NAMALWA (cell line): ENCODE results near the gene OR2A14.
A peak's percentile ranks its signal among the peaks of the same experiment; 100 is the strongest.
"Not testable (repeated sequence)": the region's sequence is repeated elsewhere in the genome, so short reads cannot be mapped to it uniquely, and the experiment has no call there.

Source experiments
- DNase-seq: peaks from one replicate; pipeline ENCODE4 v3.0.0-alpha.2; 2015; ENCODE audit warnings: low spot score

OR2A14 gene, protein sequence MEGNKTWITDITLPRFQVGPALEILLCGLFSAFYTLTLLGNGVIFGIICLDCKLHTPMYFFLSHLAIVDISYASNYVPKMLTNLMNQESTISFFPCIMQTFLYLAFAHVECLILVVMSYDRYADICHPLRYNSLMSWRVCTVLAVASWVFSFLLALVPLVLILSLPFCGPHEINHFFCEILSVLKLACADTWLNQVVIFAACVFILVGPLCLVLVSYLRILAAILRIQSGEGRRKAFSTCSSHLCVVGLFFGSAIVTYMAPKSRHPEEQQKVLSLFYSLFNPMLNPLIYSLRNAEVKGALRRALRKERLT

DNA sequence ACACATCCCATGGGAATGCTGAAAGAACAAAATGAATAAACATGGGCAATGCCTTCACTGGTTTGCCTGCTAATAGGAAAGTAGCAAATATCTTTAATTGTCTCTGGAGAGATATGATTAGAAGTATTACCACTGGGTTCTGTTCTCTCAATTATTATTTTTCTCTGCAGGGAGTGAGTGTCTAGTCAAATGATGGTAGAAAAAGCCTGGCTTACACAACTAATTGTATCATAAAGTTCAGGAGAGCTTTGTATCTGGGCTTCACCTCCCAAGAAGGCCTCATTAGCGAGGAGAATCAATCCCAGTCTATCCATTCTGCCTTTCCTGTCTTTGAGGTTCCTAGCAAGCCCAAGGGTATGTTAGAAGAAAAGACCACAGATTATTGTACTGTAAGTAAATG lies at the start of gene OR2A14:
Gene OR2A14, plus strand, starts transcription at position 301 of the 400 bp plus-strand sequence. CDS start 5,937 bp downstream, outside the sequence.
- DNase-seq: no peak

DNA sequence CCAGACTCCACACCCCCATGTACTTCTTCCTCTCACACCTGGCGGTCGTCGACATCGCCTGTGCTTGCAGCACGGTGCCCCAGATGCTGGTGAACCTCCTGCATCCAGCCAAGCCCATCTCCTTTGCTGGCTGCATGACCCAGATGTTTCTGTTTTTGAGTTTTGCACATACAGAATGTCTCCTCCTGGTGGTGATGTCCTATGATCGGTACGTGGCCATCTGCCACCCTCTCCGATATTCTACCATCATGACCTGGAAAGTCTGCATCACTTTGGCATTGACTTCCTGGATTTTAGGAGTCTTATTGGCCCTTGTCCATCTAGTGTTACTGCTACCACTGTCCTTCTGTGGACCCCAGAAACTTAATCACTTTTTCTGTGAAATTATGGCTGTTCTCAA lies 48.6 kb upstream of the OR2A14 start:
- DNase-seq: peak; percentile 9

DNA sequence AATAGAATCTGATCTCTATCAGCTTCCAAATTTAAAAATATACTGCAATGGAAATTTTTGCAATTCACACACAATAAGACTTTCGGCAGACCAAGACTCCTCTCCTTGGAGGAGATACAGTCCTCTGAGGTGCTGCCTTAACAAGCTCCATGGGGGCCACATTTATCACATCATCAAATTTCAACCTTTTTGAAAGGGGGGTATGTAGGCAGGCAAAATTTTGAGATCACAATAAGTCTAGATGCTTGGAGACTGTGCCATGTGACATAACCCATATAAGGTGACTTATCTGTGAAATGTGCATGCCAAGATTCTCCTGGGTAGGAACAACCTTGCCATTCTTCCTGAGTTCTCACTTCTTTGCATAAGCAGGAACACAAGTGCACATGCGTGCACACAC lies 37.0 kb upstream of the OR2A14 start, which contains the start of gene OR2A12:
Gene OR2A12, plus strand, starts transcription at position 301 of the 400 bp plus-strand sequence. CDS start 8,830 bp downstream, outside the sequence.
- DNase-seq: no peak

DNA sequence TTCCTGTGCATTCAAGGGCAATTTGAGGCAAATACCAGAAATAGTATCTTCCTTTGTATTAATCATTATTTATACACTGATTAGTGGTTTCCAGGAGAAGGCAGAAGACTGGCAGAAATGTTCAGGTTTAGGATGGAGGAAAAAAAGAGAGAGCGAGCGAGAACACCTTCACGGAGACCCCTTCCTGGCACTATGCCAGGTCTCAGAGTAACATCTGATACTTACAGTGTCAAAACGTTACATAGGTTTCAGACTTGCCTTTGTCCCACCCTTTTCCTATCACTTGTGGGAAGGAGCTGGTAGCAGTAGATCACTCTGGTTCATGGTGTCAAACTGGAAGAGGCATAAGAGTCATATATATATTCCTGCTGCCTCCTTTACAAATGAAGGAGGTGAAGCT lies 36.2 kb upstream of the OR2A14 start:
- DNase-seq: no peak

DNA sequence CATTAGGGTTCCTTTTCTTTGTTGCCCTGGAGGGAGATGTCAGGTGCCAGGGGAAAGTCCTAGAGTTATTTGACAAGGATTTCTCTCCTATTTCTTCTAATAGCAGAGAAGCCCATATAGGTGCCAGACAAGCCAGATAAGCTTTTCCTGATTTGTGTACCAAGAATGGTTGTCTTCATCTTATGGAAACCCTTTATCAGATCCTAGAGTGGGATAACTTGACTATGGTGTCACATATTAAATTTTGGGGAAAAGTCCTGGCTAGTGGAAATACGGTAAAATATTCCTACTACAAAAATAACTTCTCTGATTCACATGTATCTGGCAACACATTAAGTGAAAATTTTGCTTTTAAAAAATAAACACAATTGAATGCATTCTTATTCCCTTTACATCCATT lies 35.7 kb upstream of the OR2A14 start:
- DNase-seq: no peak

DNA sequence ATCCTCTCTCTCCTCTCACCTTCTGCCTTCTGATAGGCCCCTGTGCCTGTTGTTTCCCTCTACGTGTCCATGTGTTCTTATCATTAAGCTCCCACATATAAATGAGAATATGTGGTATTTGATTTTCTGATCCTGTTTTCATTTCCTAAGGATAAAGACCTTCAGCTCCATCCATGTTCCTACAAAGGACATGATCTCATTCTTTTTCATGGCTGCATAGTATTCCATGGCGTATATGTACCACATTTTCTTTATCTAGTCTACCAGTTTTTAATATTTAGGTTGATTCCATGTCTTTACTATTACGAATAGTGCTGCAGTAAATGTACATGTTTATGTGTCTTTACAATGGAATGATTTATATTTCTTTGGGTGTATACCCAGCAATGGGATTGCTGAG lies 32.3 kb upstream of the OR2A14 start:
- DNase-seq: no peak

DNA sequence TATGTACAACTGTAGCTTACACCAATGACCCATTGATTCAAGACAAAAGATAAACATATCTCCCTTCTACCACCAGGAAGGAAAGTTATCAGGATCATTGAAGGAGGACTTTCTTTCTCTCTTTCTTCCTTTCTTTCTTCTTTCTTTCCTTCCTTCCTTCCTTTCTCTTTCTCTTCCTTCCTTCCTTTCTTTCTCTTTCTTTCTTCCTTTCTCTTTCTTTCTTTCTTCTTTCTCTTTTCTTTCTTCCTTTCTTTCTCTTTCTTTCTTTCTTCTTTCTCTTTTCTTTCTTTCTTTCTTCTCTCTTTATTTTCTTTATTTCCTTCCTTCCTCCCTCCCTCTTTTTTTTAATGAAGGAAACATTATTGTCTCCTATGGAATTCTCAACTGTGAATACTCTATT lies 24.2 kb upstream of the OR2A14 start:
- no peak for DNase-seq

DNA sequence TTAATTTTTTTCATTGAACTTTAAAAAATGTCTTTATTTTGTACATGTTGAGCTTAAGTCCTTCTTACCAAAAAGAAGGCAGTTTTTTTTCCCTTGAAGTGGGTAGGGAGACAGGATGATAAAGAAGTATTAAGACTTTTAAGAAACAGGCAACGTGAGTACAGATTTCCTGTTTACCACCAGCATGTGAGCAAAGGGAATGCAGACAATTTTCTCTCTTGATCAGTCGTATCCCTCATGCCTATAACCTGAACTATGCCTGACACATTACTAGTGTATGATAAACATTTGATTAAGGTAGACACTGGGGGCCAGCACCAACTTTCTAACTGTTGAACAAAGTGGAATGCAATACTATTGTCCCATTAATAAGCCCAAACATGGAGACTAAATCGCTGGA lies 22.4 kb upstream of the OR2A14 start:
- no peak for DNase-seq

DNA sequence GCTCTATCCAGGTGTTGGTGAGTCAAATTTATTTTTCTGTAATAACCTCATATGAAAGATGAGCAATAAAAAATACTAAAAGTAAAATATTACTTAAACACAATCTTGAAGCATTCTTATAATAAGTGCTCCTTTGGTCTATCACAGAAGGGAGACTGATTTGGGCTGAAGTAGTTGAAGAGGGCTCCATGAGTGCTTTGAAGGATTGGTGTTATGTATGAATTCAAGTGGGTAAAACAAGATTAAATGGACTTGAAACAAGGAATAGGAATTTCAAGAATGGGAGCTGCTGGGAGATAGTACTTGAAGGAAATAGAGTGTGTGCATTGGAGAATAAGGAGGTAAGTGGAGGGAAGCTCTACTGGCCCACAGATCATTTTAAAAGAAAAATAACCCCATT lies 20.9 kb upstream of the OR2A14 start:
- DNase-seq: no peak

DNA sequence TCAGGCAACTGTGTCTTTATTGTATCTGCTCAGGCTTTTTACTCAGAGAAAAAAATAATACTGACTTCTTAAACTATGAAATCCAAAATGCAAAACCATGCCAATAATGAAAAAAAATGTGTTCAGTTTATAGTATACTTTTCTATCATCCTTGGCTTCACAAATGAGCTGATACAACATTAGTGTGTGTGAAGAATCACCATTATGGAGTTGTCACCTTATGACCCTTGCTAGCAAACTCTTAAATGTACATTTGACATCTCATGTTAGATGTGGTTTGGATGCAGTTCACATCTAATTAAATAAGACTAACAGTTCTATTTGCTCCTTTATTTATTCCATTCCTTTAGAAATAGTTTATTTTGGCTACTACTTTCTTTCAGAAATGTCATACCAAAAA lies 17.8 kb upstream of the OR2A14 start:
- no peak for DNase-seq

DNA sequence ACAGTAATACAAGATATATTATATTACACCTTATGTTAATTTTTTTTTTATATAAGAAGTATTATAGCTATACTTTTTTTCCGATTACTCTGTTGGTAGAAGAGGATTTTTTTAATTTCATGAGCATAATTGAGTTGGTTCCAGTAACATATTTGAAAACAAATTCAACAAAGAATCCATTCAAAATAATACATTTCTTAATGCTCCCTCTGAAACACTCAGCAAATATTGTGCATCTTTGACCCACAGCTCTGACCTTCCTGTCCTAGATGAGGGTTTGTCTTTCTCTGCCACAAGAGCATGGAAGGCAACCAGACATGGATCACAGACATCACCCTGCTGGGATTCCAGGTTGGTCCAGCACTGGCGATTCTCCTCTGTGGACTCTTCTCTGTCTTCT lies 13.7 kb upstream of the OR2A14 start, which contains the start of gene OR2A2:
Gene OR2A2, plus strand, starts transcription at position 301 of the 400 bp plus-strand sequence. Its CDS starts 0 bp downstream, at position 301.
- DNase-seq: no peak

DNA sequence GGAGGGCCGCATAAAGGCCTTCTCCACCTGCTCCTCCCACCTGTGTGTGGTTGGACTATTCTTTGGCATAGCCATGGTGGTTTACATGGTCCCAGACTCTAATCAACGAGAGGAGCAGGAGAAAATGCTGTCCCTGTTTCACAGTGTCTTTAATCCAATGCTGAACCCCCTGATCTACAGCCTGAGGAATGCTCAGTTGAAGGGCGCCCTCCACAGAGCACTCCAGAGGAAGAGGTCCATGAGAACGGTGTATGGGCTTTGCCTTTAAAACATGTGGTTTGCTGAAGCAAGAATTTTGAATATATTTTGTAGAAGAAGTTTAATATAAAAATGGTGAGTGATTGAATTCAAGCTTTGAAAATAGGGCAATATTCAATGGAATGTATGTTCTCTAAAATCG lies 12.7 kb upstream of the OR2A14 start:
- no peak for DNase-seq

DNA sequence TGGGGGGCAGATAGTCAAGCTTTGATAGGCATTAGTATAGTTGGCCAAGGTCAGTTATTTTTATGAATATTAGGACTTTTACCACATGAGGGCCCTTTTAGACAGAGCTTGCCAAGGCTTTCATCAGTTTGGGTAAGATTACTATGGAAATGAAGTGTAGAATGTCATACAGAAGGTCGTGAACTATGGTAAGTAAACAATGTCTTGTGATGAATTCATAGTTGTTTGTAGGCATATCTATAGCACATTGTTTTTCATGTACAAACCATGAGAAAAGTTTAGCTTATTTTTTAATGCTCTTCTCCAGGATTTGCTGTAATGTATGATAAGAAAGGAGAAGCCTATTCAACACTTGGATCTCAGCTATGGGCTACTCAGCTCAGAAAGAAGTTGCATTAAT lies 9.3 kb upstream of the OR2A14 start:
- no peak for DNase-seq

DNA sequence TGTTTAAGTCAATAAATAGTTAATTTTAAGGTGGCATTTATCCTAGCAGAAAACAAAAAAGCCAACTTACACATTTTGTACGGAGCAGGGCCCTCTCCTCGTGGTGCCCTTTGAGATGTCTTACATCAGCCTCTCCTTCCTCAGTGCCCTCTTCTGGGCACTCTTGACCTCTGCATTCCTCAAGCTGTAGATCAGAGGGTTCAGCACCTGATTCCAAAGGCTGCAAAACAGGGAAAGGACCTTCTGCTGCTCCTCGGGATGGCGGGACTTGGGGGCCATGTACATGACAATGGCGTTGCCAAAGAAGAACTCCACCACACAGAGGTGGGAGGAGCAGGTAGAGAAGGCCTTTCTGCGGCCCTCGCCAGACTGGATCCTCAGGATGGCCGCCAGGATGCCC lies 4.6 kb upstream of the OR2A14 start:
- no peak for DNase-seq

DNA sequence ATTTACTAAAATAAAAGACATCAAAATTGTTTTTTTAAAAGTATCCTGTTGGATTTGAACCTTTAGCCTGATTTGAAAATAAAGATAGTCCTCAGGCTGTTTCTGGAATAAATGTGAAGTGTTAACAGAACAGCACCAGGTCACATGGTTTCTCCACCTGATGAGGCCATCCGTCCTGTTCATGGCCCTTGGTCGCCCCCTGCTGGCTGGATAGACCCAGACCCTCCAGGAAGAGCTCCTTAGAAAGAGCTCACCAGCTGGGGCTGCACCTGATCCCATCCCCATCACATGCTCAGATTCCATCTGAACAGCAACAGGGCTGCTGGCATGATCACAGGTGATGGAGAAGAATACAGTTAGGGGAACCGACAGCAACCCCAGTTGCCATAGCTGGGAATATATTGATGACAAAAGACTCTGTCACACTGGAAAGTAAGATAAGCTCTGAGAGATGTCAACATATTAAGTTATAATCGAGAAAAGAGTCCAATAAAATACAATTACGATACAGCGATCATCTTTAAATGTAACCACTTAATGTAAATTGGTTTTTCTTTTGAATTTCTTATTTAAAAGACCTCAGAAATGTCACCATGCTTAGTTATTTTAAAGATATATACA lies 4.8 kb downstream of the OR2A14 start:
- peak; percentile 90 for DNase-seq

DNA sequence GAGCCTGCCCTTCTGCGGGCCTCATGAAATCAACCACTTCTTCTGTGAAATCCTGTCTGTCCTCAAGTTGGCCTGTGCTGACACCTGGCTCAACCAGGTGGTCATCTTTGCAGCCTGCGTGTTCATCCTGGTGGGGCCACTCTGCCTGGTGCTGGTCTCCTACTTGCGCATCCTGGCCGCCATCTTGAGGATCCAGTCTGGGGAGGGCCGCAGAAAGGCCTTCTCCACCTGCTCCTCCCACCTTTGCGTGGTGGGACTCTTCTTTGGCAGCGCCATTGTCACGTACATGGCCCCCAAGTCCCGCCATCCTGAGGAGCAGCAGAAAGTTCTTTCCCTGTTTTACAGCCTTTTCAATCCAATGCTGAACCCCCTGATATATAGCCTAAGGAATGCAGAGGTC lies 6.6 kb downstream of the OR2A14 start:
- not testable (repeated sequence) for DNase-seq

DNA sequence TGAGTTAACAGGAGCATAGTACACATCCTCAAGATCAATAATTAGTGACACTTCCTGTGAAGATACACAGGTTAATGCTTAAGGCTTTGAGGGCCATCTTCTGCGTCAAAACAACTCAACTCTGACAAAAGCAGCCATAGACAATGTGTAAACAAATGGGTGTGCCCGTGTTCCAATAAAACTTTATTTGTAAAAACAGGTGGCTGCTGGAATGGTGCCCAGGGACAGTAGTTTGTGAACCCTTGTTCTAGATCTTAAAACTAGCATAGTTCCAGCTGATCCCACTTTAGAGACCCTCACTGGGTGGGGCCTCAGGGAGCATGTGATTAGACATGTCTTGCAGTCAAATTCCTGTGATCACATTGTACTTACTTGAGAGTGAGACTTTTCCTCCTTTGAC lies 7.8 kb downstream of the OR2A14 start:
- DNase-seq: no peak

DNA sequence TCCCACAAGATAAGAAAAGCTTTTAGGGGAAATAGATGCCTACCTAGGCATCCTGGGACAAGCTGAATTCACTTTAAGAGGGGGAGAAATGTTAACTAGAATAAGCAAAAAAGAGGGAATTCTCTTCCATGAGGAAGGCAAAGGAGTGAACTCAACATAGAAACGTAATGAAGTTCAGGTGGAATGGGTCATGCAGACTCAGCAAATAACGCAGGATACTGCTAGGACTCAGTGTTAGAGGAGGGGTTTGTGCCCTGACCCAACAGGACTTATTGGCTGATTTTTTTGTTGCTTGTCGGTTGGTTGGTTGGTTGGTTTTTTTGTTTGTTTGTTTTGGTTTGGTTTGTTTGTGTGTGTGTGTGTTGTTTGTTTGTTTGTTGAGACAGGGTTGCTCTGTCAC lies 9.3 kb downstream of the OR2A14 start:
- no peak for DNase-seq

DNA sequence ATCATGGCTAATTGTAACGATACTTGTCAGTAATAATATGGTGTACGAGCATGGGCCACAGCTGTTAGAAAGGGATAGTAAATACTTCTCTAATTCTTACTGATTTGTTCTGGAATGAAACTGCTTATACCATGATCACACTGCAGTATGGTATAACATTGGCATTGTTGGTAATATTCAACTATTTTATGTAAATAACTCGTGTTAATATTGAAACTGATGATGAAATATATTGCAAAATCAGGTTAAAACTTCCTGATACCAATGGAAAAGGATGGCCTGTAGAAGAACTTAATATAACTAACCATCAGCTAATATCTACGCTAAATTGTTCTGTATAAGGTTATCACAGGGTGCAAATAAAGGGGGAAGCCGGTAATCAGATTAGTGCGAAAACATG lies 10.3 kb downstream of the OR2A14 start:
- no peak for DNase-seq

DNA sequence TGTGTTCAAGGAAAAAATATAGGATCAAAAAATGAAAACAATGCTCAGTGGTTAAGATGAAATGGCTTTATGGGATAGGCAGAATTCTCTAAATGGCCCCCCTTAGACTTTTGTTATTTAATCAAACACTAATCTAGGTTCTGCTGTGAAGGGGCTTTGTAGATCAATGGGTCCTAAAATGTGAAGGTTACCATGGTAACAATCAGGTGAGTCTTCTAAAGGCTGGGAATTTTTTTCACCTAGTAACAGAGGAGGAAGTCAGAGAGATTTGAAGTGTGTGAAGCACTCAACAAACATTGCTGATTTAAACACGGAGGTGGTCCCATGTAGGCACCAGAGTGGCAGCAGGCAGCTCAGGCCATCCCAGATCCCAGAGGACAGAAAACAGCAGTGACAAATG lies 11.1 kb downstream of the OR2A14 start:
- no peak for DNase-seq

DNA sequence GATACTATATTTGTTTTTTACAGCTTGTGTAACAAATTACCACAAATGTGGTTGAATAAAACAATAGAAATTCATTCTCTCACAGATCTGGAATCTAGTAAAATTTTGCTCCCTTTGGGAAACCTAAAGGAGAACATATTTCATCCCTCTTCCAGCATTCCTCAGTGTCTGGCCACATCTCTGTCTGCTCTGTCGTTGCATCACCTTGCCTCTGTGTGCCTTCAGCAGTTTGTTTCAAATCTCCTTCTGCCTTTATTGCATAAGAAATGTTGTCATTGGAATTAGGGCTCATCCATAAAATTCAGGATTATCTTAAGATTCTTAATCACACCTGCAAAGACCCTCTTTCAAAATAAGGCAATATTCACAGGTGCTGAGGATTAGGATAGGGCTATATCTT lies 14.5 kb downstream of the OR2A14 start:
- DNase-seq: no peak

DNA sequence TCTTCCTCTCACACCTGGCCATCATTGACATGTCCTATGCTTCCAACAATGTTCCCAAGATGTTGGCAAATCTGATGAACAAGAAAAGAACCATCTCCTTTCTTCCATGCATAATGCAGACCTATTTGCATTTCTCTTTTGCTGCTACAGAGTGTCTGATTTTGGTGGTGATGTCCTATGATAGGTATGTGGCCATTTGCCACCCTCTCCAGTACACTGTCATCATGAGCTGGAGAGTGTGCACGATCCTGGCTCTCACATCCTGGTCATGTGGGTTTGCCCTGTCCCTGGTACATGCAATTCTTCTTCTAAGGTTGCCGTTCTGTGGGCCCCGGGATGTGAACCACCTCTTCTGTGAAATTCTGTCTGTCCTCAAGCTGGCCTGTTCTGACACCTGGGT lies 19.2 kb downstream of the OR2A14 start:
- no peak for DNase-seq

DNA sequence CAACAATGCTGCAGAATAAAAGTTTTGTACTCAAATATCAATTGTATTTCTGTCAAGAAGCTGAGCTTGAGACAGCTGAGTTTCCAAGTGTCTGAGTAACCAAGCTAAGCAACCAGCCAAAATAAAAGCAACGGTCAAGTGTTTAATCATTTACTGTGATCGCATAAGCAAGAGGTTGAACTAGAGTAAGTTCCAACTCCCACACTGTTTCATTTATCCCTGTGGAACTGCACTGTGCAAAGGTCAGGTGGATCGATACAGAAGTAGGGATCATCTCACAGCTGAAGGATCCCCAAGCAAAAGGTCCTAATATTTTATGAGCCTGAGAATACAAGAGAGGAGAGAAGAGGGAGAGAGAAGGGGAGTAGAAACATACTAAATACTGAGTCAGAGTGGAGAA lies 21.4 kb downstream of the OR2A14 start:
- no peak for DNase-seq
